Right lobe of liver (tissue), 6 donors: ENCODE measurements around the gene CCDC33. TPM values are rescaled to one million over a fixed set of nuclear protein-coding genes. Genes with fewer than 3 reads are reported as not detected.

Experiments
- ATAC-seq, 4 donors: fragments of 200-7000 bp; cut with Tn5 transposase; one replicate each; pipeline ENCODE4 v1.9.1; 2020; ENCODE audit warnings: mild to moderate bottlenecking in 4 of 4, moderate library complexity in 4 of 4
- DNase-seq, 3 donors: peaks; one replicate each; pipeline ENCODE4 v3.0.0-alpha.2; 2020
- H3K27ac ChIP-seq, 3 donors: fragments of 200-600 bp; one replicate each; pipeline ENCODE4 v1.8.0; 2022
- H3K27me3 ChIP-seq, 2 donors: fragments of 200-600 bp; one replicate each; pipeline ENCODE4 v1.8.0; 2022
- H3K36me3 ChIP-seq, 4 donors: fragments of 200-600 bp; sonication (generic) in 1 of 4; one replicate each; pipeline versions ENCODE4 v1.5.1 to v1.8.0; 2017 to 2022; ENCODE audit warnings: control low read depth in 1 of 4
- H3K4me1 ChIP-seq, 4 donors: fragments of 200-600 bp; sonication (generic) in 1 of 4; one replicate each; pipeline versions ENCODE4 v1.5.1 to v1.8.0; 2017 to 2022; ENCODE audit warnings: control low read depth in 1 of 4
- H3K4me3 ChIP-seq, 3 donors: fragments of 200-600 bp; one replicate each; pipeline ENCODE4 v1.8.0; 2022
- H3K9me3 ChIP-seq, 4 donors: fragments of 200-600 bp; sonication (generic) in 1 of 4; one replicate each; pipeline versions ENCODE4 v1.5.1 to v1.8.0; 2017 to 2022; ENCODE audit warnings: control low read depth in 1 of 4
- POLR2A ChIP-seq: fragments of 450-650 bp; IDR thresholded peaks from one replicate; pipeline ENCODE4 v1.6.1; 2017; ENCODE audit warnings: antibody characterized with exemption, mild to moderate bottlenecking
- WGBS: methylation state at CpG from one replicate; pipeline ENCODE4 v1.1.6; 2018; ENCODE audit warnings: low coverage, low lambda C conversion rate; ENCODE audit not compliant: insufficient coverage; ENCODE audit errors: missing lambda C conversion rate; 5-methylcytosine and 5-hydroxymethylcytosine counted together
- intact Hi-C, 2 donors: fragments of 100-400 bp; cut with DNase I; formaldehyde crosslinking; loops; one replicate each; pipeline versions ENCODE4 v1.11.2 to v1.14.1; 2022
- total RNA-seq, 6 experiments: library from RNA; depleted of rRNA in 2 of 6; stranded (reverse); fragments of >200 nt in 2 of 6; fragmentation: NEBNext Ultra II Directional in 3 of 6; extraction: Animal tissue kit (Norgen Biotek cat#: 25700) in 3 of 6; gene quantifications; one replicate each; pipeline versions ENCODE4 v1.1.0 to v1.2.4, GENCODE V29; 2016 to 2023
- TF ChIP-seq, protein P1 (sequence below), 4 donors: fragments of 200-600 bp in 3 of 4; fragments of 450-650 bp in 1 of 4; IDR thresholded peaks; one replicate each; pipeline versions ENCODE4 v1.5.1 to v1.8.0; 2016 to 2022; ENCODE audit warnings: antibody characterized with exemption in 4 of 4, mild to moderate bottlenecking in 2 of 4
- donor health status: DM: no; HTN: yes; CAD: no.
- donor health status: DM: no; HTN: no; CAD: no.
- donor health status: DM: no; HTN: no; CAD: no.
- donor health status: DM: no; HTN: yes; CAD: no.
- donor health status: DM: no; HTN: yes; CAD: no.

CCDC33 gene
- total RNA-seq, 6 experiments from 2014 or later: not detected

DNA sequence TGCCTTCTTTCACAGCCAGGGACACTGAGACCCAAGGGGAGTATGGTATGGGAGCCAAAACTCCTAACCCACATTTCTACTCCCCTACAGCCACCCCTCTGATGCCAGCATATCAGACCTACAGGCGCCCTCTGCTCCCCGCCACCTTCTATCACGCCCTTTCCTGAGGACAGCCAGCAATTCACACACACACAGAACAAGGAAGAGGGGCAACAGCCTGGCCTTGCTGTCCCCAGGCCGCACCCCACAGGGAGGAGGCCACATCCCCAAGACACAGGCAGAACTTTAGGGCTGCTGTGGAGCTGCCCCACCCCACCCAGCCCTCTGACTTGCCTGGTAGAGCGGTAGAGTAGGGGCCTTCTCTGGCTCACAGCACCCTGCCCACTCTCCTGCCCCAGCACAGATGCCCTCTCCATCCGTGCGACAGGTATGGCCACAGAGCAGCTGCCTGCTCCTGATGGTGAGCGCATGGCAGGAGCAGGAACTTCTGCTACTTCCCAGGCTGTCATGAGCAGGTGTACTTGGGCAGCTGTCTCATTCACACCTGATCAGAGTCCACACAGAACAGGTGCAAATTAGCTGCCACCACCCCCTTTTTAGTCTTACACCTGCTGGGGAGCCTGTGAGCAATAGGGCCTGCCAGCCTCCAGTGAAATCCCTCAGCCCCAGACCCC lies 33.4 kb downstream of the CCDC33 start:
- ATAC-seq (no peak), DNase-seq (no peak)
- WGBS: 51% methylated on average over 4 of the region's 8 CpGs
- intact Hi-C loops: no loop called here
- H3K36me3 ChIP-seq: no peaks in the 10 kb centered on the region
- no peaks in the 10 kb centered on the region for H3K9me3 ChIP-seq
- no peak for TF ChIP-seq POLR2A
- TF ChIP-seq, protein P1, sequence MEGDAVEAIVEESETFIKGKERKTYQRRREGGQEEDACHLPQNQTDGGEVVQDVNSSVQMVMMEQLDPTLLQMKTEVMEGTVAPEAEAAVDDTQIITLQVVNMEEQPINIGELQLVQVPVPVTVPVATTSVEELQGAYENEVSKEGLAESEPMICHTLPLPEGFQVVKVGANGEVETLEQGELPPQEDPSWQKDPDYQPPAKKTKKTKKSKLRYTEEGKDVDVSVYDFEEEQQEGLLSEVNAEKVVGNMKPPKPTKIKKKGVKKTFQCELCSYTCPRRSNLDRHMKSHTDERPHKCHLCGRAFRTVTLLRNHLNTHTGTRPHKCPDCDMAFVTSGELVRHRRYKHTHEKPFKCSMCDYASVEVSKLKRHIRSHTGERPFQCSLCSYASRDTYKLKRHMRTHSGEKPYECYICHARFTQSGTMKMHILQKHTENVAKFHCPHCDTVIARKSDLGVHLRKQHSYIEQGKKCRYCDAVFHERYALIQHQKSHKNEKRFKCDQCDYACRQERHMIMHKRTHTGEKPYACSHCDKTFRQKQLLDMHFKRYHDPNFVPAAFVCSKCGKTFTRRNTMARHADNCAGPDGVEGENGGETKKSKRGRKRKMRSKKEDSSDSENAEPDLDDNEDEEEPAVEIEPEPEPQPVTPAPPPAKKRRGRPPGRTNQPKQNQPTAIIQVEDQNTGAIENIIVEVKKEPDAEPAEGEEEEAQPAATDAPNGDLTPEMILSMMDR (IDR thresholded peaks at IDR 0.05): no peak
- no peaks in the 10 kb centered on the region for H3K4me1 ChIP-seq
- no peak overlapping the region for H3K27ac ChIP-seq
- no peak overlapping the region for H3K4me3 ChIP-seq
- H3K27me3 ChIP-seq: no peaks in the 10 kb centered on the region

DNA sequence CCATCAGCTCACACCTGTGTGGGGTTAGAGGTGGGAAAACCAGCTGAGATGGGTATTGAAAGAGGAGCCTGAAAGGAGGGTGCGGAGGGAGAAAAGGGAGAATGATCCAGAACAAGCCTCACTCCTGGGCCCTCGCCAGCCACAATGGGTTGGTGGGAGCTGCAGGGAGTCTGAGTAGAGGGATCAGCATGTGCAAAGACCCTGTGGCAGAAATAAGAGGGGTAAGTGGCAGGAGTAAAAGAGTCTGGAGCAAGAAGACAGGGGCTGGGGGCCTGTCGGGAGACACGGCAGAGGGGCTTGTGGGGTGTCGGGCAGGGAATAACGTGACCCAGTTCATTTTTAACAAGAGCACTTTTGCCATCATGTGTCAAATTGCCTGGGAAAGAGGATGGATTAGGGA lies 34.0 kb downstream of the CCDC33 start:
- Histone ChIP-seq H3K27me3 (no peaks in the 10 kb centered on the region), H3K9me3 (no peaks in the 10 kb centered on the region), H3K4me3 (no peak overlapping the region), H3K27ac (no peak overlapping the region), H3K36me3 (no peaks in the 10 kb centered on the region), H3K4me1 (no peaks in the 10 kb centered on the region)
- intact Hi-C loops: no loop called here
- TF ChIP-seq, protein P1 (IDR thresholded peaks at IDR 0.05): no peak
- no peak for TF ChIP-seq POLR2A
- ATAC-seq: no peak
- 68% methylated on average over 5 of the region's 6 CpGs for WGBS
- no peak for DNase-seq

DNA sequence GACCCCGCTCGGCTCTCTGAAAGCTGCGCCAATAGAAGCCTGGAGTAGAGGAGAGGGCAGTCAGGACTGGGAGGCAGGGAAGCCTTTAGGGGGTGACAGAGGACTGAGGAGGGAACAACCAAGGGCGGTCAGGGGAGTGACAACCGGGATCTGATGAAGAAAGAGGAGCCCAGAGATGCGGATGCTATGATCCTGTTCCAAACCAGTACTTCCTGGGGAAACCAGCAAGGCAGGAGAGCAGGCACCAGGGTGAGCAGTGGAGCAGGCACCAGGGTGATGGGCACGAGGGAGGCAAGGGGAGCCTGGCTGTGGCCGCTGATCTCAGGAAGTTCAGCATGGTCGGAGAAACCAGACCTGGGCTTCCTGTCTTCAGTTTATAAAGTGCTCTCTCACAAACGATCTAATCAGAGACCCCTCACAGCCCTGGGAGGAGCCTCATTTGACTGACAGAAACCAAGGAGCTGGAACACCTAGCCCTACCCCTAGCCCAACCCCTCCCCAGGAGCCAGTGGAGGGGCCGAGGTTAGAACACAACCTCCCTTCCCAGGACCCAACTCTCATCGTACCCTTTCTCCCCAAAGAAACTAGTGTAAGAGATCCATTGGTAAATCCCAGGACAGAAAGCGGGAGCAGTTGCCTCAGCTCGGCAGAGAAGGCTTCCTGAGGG lies 34.9 kb downstream of the CCDC33 start:
- WGBS: 10% methylated on average over 12 of the region's 14 CpGs
- no peak for ATAC-seq
- Histone ChIP-seq H3K4me3 (no peak overlapping the region), H3K9me3 (no peaks in the 10 kb centered on the region), H3K27me3 (no peaks in the 10 kb centered on the region), H3K27ac (no peak overlapping the region), H3K4me1 (no peaks in the 10 kb centered on the region), H3K36me3 (no peaks in the 10 kb centered on the region)
- DNase-seq: no peak
- TF ChIP-seq, protein P1 (IDR thresholded peaks at IDR 0.05): no peak
- TF ChIP-seq POLR2A: no peak
- intact Hi-C loops: no loop called here

DNA sequence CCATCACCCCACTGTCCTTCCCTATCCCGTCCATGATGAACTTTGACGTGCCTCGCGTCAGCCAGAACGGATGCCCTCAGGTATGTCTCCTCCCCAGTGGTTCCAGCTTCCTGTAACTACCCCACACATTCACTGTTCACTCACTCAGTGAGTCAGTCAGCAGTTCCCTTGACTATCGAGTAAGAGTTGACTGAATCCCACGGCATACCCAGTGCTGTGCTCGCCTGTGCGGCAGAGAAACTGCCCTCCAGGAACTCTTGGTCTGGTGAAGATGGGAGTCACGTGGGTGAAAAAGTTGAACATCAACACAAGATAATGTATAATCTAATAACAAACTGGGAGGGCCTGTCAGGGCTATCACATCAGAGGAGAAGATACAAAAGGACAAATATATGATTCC lies 36.7 kb downstream of the CCDC33 start:
- 82% methylated on average over 8 of the region's 10 CpGs for WGBS
- no peaks in the 10 kb centered on the region for H3K27me3 ChIP-seq
- H3K9me3 ChIP-seq: no peaks in the 10 kb centered on the region
- H3K36me3 ChIP-seq: no peaks in the 10 kb centered on the region
- TF ChIP-seq, protein P1 (IDR thresholded peaks at IDR 0.05): no peak
- TF ChIP-seq POLR2A: no peak
- DNase-seq (no peak), ATAC-seq (no peak)
- no peak overlapping the region for H3K27ac ChIP-seq
- no peak overlapping the region for H3K4me3 ChIP-seq
- intact Hi-C loops: no loop called here
- no peaks in the 10 kb centered on the region for H3K4me1 ChIP-seq
